Osteoblast (primary cell): ENCODE measurements around the gene NUPR1. TPM values are rescaled to one million over a fixed set of nuclear protein-coding genes. Genes with fewer than 3 reads are reported as not detected.

Source experiments
- DNase-seq: peaks from one replicate; pipeline ENCODE4 v3.0.0; 2011; ENCODE audit warnings: low spot score, mixed read lengths; ENCODE audit not compliant: insufficient read length; ENCODE audit errors: missing footprints
- H2AFZ ChIP-seq: 2 replicates; pipeline ENCODE4 v1.6.0; 2011; ENCODE audit warnings: mild to moderate bottlenecking, low read length
- H3K27ac ChIP-seq: 2 replicates; pipeline ENCODE4 v1.5.1; 2011; ENCODE audit warnings: mild to moderate bottlenecking, low read depth, low read length, moderate library complexity
- H3K27me3 ChIP-seq: 2 replicates; pipeline ENCODE4 v1.6.0; 2012; ENCODE audit warnings: mild to moderate bottlenecking, control low read depth, inconsistent platforms, low read length, moderate library complexity; ENCODE audit not compliant: insufficient read depth
- H3K36me3 ChIP-seq: 2 replicates; pipeline ENCODE4 v1.5.1; 2011; ENCODE audit warnings: mild to moderate bottlenecking, low read length, control low read depth, moderate library complexity; ENCODE audit not compliant: insufficient read depth
- H3K4me1 ChIP-seq: 2 replicates; pipeline ENCODE4 v1.5.1; 2011; ENCODE audit warnings: mild to moderate bottlenecking, low read length, control low read depth, moderate library complexity; ENCODE audit not compliant: insufficient read depth
- H3K4me2 ChIP-seq: 2 replicates; pipeline ENCODE4 v1.6.0; 2011; ENCODE audit warnings: mild to moderate bottlenecking, low read length; ENCODE audit not compliant: insufficient read depth
- H3K4me3 ChIP-seq: fragments of 200-600 bp; sonication (generic); 3 replicates; pipeline ENCODE4 v1.5.1; 2012; ENCODE audit warnings: mild to moderate bottlenecking, low read length, inconsistent platforms; ENCODE audit not compliant: insufficient read depth
- H3K79me2 ChIP-seq: 2 replicates; pipeline ENCODE4 v1.6.0; 2012; ENCODE audit warnings: mild to moderate bottlenecking, low read length, control low read depth, inconsistent platforms; ENCODE audit not compliant: insufficient read depth
- H3K9me3 ChIP-seq: 2 replicates; pipeline ENCODE4 v1.5.1; 2011; ENCODE audit warnings: low read depth, low read length, control low read depth
- H4K20me1 ChIP-seq: 2 replicates; pipeline ENCODE4 v1.6.0; 2012; ENCODE audit warnings: mild to moderate bottlenecking, low read length, control low read depth; ENCODE audit not compliant: insufficient read depth
- CTCF ChIP-seq: IDR thresholded peaks from 2 replicates; pipeline ENCODE4 v1.5.1; 2011; ENCODE audit warnings: mild to moderate bottlenecking, low read depth, low read length, moderate library complexity; ENCODE audit errors: extremely low read depth
- total RNA-seq: library from RNA; depleted of rRNA; stranded (reverse); fragments of >200 nt; gene quantifications from 2 replicates; pipeline ENCODE4 v1.2.3, GENCODE V29; 2012

Gene NUPR1
- total RNA-seq, 1 donor: 27.9 TPM

GRCh38 chr16:28522792-28523191 is 16.0 kb downstream of the NUPR1 start:
- no peaks in the 10 kb centered on the region for H3K4me1 ChIP-seq
- no peaks in the 10 kb centered on the region for H3K79me2 ChIP-seq
- H2AFZ ChIP-seq: no peak overlapping the region
- no peaks in the 10 kb centered on the region for H4K20me1 ChIP-seq
- H3K36me3 ChIP-seq: no peaks in the 10 kb centered on the region
- no peaks in the 10 kb centered on the region for H3K27me3 ChIP-seq
- H3K27ac ChIP-seq: no peak overlapping the region
- TF ChIP-seq CTCF: no peak
- H3K4me3 ChIP-seq: no peak overlapping the region
- no peaks in the 10 kb centered on the region for H3K9me3 ChIP-seq
- no peak for DNase-seq
- no peak overlapping the region for H3K4me2 ChIP-seq

DNA sequence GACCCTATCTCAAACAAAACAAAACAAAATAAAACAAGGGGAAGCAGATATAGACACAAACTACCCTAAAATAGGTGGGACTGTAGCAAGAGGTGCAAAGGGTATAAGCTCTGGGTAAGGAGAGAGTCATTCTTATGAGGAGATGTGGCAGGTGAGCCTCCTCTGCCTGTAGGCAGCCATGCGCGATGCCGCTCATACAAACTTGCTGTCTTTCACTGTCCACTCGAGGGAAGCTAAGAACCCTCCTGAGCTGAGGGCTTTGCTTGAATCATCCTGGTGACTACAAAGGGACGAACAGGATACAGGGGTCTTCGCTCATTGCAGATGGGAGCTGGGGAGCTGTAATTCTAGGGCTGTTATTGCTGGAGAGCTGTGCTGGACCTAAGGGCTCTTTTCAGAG is 17.3 kb downstream of the NUPR1 start:
- no peak overlapping the region for H3K4me2 ChIP-seq
- H4K20me1 ChIP-seq: no peaks in the 10 kb centered on the region
- no peaks in the 10 kb centered on the region for H3K27me3 ChIP-seq

GRCh38 chr16:28520672-28521071 is 18.1 kb downstream of the NUPR1 start:
- no peaks in the 10 kb centered on the region for H3K79me2 ChIP-seq
- H3K27ac ChIP-seq: no peak overlapping the region
- no peak overlapping the region for H3K4me2 ChIP-seq
- H3K27me3 ChIP-seq: no peaks in the 10 kb centered on the region
- TF ChIP-seq CTCF: no peak
- no peaks in the 10 kb centered on the region for H3K9me3 ChIP-seq
- no peak overlapping the region for H2AFZ ChIP-seq
- H3K4me1 ChIP-seq: no peaks in the 10 kb centered on the region
- H3K36me3 ChIP-seq: no peaks in the 10 kb centered on the region
- H4K20me1 ChIP-seq: no peaks in the 10 kb centered on the region
- no peak for DNase-seq
- H3K4me3 ChIP-seq: no peak overlapping the region

More for the DNA sequence above, 17.3 kb downstream of the NUPR1 start:
- Histone ChIP-seq H3K36me3 (no peaks in the 10 kb centered on the region), H3K27ac (no peak overlapping the region), H3K4me3 (no peak overlapping the region), H3K9me3 (no peaks in the 10 kb centered on the region), H2AFZ (no peak overlapping the region), H3K4me1 (no peaks in the 10 kb centered on the region), H3K79me2 (no peaks in the 10 kb centered on the region)
- TF ChIP-seq CTCF: no peak
- DNase-seq: no peak

DNA sequence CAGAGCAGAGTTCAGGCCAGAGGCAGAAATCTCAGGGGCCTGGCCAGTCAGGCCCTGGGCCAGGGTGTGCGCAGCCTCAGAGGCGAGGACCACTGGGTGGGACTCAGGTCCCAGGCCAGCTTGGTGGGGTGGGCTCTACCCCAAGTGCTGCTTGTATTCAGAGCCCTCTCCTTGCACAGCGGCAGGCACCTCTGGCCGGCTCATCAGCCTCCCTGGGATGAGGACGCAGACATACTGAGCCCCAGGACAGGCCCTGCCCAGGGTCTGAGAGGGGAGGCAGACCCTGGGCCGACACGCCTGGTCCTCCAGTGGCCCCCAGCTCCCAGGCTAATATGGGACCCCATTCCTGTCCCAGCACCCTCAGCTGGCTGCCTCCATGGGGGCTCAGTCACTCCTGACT is 24.5 kb downstream of the NUPR1 start:
- no peaks in the 10 kb centered on the region for H3K9me3 ChIP-seq
- no peak for DNase-seq
- no peak overlapping the region for H2AFZ ChIP-seq
- TF ChIP-seq CTCF: no peak
- H3K36me3 ChIP-seq: no peaks in the 10 kb centered on the region
- no peak overlapping the region for H3K4me3 ChIP-seq
- H3K4me2 ChIP-seq: no peak overlapping the region
- no peaks in the 10 kb centered on the region for H4K20me1 ChIP-seq
- H3K27me3 ChIP-seq: no peaks in the 10 kb centered on the region
- no peak overlapping the region for H3K27ac ChIP-seq
- no peaks in the 10 kb centered on the region for H3K4me1 ChIP-seq
- no peaks in the 10 kb centered on the region for H3K79me2 ChIP-seq
